GM15510 (cell line): ENCODE data around the gene MYOT.

Experiments
- POLR2A ChIP-seq: IDR thresholded peaks from 3 replicates; pipeline ENCODE4 v1.6.1; 2011; ENCODE audit warnings: borderline replicate concordance; ENCODE audit not compliant: insufficient read length; ENCODE audit errors: extremely low read depth

MYOT gene

DNA sequence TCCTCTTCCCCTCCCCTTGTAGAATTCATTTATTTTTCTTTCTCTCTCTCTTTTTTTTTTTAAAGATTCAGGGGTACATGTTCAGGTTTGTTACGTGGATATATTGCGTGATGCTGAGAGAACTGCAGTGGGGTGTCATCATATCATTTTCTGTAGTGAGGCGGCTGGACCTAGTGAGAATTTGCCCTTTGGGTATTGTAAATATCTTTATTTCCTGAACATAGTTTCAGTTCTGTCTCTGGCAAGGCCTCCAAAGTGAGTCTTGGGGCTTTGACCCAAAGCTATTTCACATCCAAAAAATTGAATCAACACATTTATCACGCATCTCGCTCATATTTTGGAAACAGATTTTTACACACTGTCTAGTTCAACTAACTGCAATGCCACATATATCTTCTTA, 25.4 kb upstream of the MYOT start:
- TF ChIP-seq POLR2A, result no peak

DNA sequence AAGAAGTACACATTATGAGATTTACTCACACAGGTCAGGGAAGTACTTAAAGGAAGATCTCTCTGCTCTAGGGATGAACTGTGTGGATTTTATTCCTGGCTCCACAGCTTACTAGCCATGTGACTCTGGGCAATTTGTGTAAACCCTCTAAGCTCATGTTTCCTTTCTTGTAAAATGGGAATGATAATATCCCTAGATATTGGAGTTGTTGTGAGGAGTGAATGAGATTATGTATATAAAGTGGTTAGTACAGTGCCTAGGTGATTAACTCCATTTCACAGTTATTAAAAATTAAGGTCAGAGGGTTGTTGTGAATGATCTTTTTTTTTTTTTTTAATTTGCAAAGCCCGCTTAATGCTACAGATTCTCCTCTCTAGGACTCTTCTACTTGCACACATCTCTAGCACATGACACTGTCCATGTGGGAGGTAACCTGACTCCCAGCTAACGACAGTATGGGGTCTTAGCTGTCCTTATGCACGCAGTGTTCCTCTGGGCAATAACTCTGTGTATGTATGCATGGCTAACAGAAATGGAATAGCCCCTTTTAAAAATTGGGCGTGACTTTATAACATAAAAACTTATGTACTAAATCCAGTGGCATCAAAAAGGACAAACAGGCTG, 23.9 kb upstream of the MYOT start:
- TF ChIP-seq POLR2A, result no peak

DNA sequence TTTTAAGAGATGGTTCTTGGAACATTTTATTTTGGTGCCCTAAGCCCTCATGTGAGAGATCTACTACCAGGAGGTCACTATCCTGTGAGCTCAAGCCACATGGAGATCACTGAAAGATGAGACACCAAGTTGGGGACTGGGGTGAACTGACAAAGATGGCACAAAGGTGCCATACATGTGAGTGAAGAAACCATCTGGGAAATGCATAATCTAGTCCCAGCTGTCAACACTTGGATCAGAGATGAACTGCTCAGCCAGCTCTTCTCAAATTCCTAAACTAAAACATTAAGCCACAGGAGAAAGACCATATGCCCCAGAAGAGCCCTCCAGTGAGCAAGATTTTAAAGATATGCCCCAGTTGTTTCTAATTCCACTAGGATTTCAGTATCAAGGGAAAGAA, 22.2 kb upstream of the MYOT start:
- no peak for TF ChIP-seq POLR2A

DNA sequence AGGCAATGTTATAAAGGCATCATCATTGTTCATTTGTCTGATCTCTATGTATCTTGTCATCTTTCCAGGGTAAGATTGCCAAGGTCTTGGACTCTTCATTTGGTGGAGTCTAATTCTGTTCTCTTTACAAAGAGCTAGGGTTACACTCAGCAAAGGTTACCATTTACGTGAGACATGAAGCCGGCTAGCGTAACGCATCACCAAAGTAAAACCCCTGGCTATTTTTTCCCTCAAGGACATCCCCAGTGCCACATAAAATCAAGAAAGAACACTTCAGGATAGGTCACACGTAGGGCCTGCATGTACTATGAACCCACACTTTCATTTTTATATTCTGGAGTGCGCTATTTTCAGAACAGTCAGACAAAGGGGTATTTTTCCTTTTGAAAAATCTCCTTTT, 20.0 kb upstream of the MYOT start:
- TF ChIP-seq POLR2A, result no peak

DNA sequence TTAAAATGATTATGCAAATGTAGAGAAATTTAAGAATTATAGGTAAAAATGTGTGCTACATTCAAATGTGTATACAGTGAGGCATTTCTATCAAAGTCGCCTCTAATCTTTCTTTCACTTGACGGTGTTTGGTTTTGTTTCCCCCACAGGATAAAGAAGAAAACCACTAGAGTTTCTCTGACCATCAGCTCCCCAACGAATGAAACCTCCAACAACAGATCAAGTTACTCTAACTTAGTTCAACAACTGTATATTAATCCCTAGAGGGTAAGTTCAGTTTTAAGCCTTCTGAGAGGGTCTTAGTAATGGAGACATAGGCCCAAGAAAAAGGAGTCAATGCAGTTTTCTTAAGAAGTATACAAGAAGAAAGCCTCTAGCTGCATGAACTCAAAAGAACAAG, 11.5 kb upstream of the MYOT start:
- no peak for TF ChIP-seq POLR2A

DNA sequence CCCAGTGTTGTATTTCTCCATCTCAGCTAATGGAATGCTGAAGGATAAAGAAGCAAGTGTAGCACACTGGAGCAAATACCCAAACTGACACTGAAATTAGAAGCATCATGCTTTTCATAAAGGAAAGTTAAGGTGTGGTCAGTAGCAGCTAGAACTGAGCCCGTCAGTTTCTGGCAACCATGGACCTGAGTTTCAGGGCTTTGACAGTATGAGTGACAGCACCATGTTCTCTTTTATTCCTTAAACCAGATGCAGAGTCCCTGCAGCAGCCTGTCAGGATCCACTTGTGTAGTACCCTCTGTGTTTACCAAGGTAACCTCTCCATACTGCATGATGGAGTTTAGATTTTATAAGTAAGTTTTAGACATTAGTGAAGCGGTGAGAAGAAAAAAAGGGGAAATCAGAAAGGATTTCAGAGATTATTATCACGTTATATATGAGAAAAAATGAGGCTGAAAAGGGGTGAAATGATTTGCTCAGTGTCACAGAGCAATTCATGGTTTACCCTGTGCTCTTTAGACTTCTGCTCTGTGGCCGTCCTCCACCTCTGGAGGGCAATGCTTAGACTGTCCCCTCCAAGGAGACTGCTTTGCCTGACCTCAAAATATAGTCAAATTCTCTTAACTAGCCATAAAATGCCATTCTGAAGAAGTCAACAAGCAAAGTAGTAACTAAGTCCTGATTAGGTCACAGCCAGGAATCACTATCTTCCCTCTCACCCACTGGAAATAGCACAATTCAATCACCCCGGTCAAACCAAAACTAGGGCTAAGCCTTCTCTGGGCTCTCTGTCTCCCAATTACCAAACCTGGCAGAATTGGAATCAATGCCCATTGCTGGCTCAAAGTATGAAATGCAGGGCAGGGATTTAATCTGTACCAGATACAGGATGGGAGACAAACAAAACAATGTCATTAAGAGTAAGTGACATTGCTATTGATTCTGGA, 10.5 kb upstream of the MYOT start:
- TF ChIP-seq POLR2A, result no peak

DNA sequence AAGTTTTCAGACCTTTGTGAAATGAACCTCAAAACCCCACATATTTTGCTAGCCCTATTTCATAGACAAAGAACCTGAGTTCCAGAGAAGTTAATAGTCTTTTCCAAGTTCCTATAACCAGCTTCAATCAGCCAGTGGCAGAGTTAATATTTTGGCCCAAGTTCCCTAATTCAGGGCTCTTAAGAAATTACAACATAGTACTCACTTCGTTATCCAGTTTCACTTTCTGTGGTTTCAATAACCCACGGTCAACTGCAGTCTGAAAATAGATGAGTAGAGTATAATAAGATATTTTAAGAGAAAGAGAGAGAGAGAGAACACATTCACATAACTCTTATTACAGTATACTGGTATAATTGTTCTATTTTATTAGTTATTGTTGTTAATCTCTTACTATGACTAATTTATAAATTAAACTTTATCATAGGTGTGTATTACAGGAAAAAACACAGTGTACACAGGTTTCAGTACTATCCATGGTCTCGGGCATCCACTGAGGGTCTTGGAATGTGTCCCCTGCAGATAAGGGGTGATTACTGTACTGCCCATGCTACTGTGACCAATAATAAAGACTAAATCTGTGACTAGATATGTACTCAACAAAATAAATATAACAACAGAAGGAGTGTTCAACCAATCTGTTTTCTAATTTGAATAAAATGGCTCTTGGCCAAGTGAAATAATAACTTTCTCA, 9.3 kb upstream of the MYOT start:
- no peak for TF ChIP-seq POLR2A

DNA sequence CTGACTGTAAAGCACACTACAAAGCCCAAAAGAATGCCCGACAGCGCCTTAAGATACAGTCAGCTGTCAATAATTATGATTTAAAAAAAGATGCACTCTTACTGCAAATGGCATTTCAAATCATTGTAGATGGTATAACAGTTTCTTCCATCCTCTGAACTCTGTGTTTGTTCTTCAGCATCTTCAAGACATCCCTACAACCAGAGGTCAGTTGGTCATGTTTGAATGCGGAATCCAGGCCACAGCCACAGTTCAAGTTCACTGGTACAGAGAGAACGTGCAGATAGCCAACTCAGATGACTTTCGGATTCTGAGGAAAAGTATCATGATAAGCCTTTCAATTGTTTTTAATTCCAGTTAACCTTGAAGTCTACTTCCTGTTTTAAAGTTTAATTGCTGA, 8.7 kb upstream of the MYOT start:
- no peak for TF ChIP-seq POLR2A

DNA sequence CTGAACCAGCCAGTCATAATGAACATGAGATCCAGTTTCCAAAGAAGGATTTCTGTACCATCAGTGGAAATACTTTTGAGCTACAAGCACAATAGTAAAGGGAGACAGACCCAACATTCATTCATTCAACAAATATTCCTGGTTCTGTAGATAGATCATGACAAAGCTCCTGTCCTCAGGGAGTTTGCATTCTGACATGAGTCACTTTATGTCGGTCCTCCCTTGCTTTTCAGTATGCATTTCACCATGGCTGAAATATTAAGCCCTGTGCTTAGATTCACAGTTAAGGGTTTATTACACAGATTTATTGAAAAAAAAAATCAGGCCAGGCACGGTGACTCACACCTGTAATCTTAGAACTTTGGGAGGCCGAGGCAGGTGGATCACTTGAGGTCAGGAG, 5.4 kb upstream of the MYOT start:
- no peak for TF ChIP-seq POLR2A

DNA sequence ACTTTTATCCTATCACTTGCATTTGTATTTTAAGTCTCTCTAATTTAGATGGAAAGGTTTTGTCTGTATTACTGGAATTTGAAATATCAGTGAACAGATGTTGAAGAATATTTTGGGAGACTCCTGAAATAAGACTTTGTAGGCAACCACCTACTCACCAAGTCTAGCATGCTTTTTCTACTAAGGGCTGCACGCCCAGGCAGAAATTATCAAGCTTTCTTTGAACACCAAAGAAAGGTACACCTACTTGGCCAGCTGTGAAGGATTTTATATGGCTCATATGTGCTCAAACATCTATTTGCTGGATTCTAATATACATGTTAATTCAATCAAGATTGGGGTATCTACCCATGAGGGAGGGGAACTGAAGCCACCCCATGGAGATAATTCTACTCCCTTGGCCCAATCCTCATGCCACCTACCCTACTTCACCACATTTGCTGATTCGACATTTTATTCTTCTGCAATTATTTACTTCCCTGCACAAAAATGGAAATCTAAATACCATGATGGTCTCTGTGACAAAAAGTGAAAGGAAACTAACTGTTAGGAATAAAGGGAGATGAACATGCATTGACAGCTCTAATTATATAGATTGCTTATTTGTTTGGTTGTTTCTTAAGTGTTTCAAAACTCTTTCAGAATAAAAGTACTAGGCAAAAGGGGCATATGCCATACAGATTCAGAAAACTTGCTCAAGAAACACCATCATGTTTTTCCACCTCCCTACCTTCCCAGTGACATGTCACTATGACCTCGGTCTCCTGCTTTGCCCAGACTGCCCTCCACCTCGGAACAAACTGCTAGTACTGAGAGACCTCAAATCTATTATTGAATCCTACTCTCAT, 895 bp upstream of the MYOT start:
- TF ChIP-seq POLR2A, result no peak

DNA sequence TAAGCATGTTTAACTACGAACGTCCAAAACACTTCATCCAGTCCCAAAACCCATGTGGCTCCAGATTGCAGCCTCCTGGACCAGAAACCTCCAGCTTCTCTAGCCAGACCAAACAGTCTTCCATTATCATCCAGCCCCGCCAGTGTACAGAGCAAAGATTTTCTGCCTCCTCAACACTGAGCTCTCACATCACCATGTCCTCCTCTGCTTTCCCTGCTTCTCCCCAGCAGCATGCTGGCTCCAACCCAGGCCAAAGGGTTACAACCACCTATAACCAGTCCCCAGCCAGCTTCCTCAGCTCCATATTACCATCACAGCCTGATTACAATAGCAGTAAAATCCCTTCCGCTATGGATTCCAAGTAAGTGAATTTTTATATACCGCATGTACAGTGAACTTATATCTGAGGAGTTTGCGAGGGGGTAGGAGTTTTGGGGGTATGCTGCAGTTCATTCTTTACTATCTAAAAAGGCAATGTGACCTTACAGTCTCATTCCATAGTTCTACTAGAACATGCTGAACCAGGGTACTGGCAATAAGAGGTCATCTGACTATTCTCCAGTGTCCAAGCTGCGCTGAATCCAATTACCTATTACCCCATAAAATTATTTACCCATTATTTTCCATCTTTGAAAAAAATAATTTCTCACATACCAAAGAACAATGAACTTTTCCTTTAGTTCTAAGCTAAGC, 3.1 kb downstream of the MYOT start:
- TF ChIP-seq POLR2A, result no peak

DNA sequence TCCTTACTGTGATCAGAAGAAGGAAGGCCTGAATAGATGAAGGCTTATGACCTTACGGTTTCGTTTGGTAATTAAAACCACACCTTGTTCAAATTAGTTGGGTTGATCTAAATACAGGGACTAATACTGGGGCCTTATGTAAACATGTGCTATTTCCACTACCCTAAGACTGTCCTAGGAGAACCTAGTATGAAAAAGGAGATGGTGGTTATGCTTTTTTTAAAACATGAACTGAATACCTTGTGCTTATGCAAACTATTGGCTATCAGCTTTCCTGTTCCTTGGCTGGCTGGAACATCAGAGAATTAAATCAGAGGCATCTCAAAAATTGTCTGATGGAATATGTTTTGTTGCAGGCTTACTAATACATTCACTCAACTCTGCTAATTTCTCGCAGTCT, 3.9 kb downstream of the MYOT start:
- no peak for TF ChIP-seq POLR2A

DNA sequence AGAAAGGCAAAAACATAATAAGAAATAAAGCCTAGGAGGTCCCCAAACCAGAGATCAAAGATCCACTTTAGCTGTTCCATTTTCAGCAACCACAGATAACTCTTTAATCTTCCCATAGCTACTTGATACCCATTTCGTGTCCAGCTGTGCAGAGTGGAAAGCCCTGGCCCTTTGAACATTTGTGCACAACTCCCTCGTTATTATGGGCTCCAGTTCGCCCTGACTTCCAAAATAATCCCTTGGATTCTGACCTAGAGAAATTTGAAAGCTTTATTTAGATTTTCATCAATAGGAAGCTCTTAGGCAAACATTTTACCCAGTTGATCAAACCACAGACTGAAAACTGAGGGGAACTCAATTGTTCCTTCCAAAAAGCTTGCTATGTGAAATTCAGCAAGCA, 4.8 kb downstream of the MYOT start:
- TF ChIP-seq POLR2A, result no peak

DNA sequence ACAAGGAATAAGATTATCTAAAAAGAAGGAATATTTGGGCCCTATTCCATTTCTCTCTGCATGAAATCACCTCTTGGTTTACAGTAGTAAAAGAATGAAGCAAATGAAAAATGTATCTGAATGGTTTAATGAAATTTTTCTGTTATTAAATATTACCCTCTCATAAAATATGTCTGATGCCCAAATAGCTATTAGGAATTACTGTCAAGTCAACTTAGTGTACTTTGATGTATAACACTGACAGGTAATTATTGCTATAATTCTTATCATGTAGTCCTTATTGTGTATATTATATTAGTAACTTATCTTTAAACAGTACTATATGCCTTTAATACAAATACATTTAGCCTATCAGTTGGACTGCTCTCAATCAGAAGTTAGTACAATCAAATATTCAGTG, 8.4 kb downstream of the MYOT start:
- no peak for TF ChIP-seq POLR2A
